Psoas muscle (tissue), 8 donors: ENCODE measurements around the gene LACC1. TPM values are rescaled to one million over a fixed set of nuclear protein-coding genes. Genes with fewer than 3 reads are reported as not detected.

Experiments
- ATAC-seq, 4 donors: fragments of 200-7000 bp; cut with Tn5 transposase; one replicate each; pipeline ENCODE4 v1.9.1; 2020; ENCODE audit warnings: moderate library complexity in 3 of 4, mild to moderate bottlenecking in 2 of 4
- DNase-seq, 2 donors: peaks; one replicate each; pipeline ENCODE4 v3.0.0-alpha.2; 2020
- H3K27ac ChIP-seq: fragments of 200-600 bp; one replicate; pipeline ENCODE4 v1.8.0; 2022
- H3K27me3 ChIP-seq, 3 donors: fragments of 200-600 bp in 1 of 3; one replicate each; pipeline versions ENCODE4 v1.6.1 to v1.8.0; 2013 to 2022; ENCODE audit warnings: low read length in 2 of 3, mild to moderate bottlenecking in 2 of 3, moderate library complexity in 1 of 3; ENCODE audit not compliant: insufficient read depth in 3 of 3
- H3K36me3 ChIP-seq, 2 donors: fragments of 200-600 bp in 1 of 2; one replicate each; pipeline versions ENCODE4 v1.6.1 to v1.8.0; 2013 to 2022; ENCODE audit warnings: low read depth in 1 of 2, mild to moderate bottlenecking in 1 of 2, moderate library complexity in 1 of 2; ENCODE audit not compliant: insufficient read depth in 1 of 2
- H3K4me1 ChIP-seq: fragments of 200-600 bp; one replicate; pipeline ENCODE4 v1.8.0; 2022
- H3K4me3 ChIP-seq: fragments of 200-600 bp; one replicate; pipeline ENCODE4 v1.8.0; 2022; ENCODE audit warnings: mild to moderate bottlenecking
- H3K9me3 ChIP-seq: fragments of 200-600 bp; one replicate; pipeline ENCODE4 v1.8.0; 2022
- WGBS, 3 donors: extraction: QIAGEN DNeasy Blood & Tissue Kit; methylation state at CpG; one replicate each; pipeline versions ENCODE4 v1.1.6 to v1.1.7; 2013; 5-methylcytosine and 5-hydroxymethylcytosine counted together
- intact Hi-C, 2 donors: fragments of 100-400 bp; cut with DNase I; formaldehyde crosslinking; loops; one replicate each; pipeline versions ENCODE4 v1.11.0 to v1.14.2; 2022
- polyA plus RNA-seq, 3 donors: library from polyadenylated mRNA; stranded (reverse); fragments of 200-250 nt; gene quantifications; one replicate each; pipeline ENCODE4 v1.2.3, GENCODE V29; 2013
- total RNA-seq, 4 donors: library from RNA; stranded (reverse); fragmentation: NEBNext Ultra II Directional in 2 of 4; extraction: Animal tissue kit (Norgen Biotek cat#: 25700) in 2 of 4; gene quantifications; one replicate each; pipeline versions ENCODE4 v1.2.1 to v1.2.4, GENCODE V29; 2021 to 2023
- TF ChIP-seq, protein P1 (sequence below): fragments of 200-600 bp; IDR thresholded peaks from one replicate; pipeline ENCODE4 v1.8.0; 2022; ENCODE audit warnings: antibody characterized with exemption
- donor health status: healthy with polysubstance abuse.
- donor health status: DM: no; HTN: no; CAD: no; lungs with moderate emphysema.
- donor health status: Bipolar disorder and iron deficiency.
- donor health status: healthy.
- donor health status: DM: yes; HTN: yes; CAD: no.
- donor health status: DM: no; HTN: no; CAD: no.
- donor health status: DM: no; HTN: no; CAD: no.
- donor health status: DM: yes; HTN: yes; CAD: no.

The LACC1 gene
- total and polyA plus RNA-seq, 7 donors = 0.35 to 3.2 (median 1.9) TPM

DNA sequence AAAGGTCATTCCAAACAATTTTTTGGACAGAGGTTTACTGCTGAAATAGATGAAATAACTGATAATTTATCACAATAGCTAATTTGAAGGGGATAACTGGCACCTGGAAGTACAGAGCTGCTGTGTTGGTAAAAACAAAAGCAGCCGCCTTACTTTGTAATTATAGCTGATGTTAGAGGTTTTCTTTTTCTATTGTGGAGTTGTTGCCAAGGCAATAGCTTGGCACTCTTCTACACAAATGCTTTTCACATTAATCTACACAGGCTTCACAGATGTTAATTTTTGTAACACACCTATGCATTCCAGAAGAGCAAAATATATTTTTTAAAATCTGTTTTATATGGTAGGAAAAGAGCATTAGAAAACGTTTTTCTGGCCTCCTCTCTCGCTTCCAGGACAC, 56.9 kb downstream of the LACC1 start:
- ATAC-seq = no peak
- 44 to 57% (median 48%) methylated on average over 3 of the region's 3 CpGs for WGBS, 3 donors
- no peaks in the 10 kb centered on the region for H3K9me3 ChIP-seq
- H3K27me3 ChIP-seq = no peaks in the 10 kb centered on the region
- H3K4me3 ChIP-seq = no peak overlapping the region
- DNase-seq = no peak
- H3K36me3 ChIP-seq = no peaks in the 10 kb centered on the region
- intact Hi-C loops = no loop called here
- H3K4me1 ChIP-seq = peaks cover 6% of the 10 kb centered on the region
- no peak overlapping the region for H3K27ac ChIP-seq
- TF ChIP-seq, protein P1, sequence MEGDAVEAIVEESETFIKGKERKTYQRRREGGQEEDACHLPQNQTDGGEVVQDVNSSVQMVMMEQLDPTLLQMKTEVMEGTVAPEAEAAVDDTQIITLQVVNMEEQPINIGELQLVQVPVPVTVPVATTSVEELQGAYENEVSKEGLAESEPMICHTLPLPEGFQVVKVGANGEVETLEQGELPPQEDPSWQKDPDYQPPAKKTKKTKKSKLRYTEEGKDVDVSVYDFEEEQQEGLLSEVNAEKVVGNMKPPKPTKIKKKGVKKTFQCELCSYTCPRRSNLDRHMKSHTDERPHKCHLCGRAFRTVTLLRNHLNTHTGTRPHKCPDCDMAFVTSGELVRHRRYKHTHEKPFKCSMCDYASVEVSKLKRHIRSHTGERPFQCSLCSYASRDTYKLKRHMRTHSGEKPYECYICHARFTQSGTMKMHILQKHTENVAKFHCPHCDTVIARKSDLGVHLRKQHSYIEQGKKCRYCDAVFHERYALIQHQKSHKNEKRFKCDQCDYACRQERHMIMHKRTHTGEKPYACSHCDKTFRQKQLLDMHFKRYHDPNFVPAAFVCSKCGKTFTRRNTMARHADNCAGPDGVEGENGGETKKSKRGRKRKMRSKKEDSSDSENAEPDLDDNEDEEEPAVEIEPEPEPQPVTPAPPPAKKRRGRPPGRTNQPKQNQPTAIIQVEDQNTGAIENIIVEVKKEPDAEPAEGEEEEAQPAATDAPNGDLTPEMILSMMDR = no peak

DNA sequence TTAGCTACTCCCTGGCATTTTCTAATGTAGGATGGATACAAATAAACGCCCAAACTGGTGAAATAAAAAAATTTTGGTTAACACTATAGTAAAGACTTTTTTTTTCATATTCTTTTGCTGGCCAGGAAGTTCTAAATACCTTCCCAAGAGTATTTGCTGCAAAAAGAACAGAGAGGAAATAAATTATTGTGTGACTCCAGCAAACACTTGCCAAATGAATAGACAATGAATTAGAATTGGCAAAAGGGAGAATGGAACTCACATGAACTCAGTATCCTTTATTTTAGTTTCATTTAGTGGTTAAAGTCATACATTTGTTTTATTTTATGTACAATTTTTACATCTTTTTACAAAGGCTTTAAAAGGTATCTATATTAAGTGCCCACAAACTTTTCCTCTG, 58.1 kb downstream of the LACC1 start:
- peaks cover 0 to under 1% (median 0%) of the 10 kb centered on the region in 3 donors for H3K27me3 ChIP-seq
- H3K4me1 ChIP-seq = peaks cover 6% of the 10 kb centered on the region
- TF ChIP-seq, protein P1 = no peak
- H3K36me3 ChIP-seq = no peaks in the 10 kb centered on the region
- no peak overlapping the region for H3K4me3 ChIP-seq
- DNase-seq = no peak
- 40 to 70% (median 69%) methylated on average over 1 of the region's 1 CpG for WGBS, 3 donors
- intact Hi-C loops = no loop called here
- ATAC-seq = no peak
- no peaks in the 10 kb centered on the region for H3K9me3 ChIP-seq
- H3K27ac ChIP-seq = no peak overlapping the region

- no peak for ATAC-seq
- no peak overlapping the region for H3K27ac ChIP-seq
- 66 to 72% (median 67%) methylated on average over 1 of the region's 1 CpG for WGBS, 3 donors
- peaks cover 0 to 3% (median 0%) of the 10 kb centered on the region in 3 donors for H3K27me3 ChIP-seq
- no peak overlapping the region for H3K4me3 ChIP-seq
- intact Hi-C loops = no loop called here
- no peaks in the 10 kb centered on the region for H3K36me3 ChIP-seq
- TF ChIP-seq, protein P1 = no peak
- no peak for DNase-seq
- H3K4me1 ChIP-seq = peaks cover 6% of the 10 kb centered on the region
- no peaks in the 10 kb centered on the region for H3K9me3 ChIP-seq
Observed at GRCh38 chr13:43938449-43938848, 58.7 kb downstream of the LACC1 start.

GRCh38 chr13:43939086-43939485, 59.4 kb downstream of the LACC1 start:
- intact Hi-C loops = no loop called here
- 100% methylated on average over 1 of the region's 1 CpG for WGBS, 3 donors

More at GRCh38 chr13:43939086-43939485, 59.4 kb downstream of the LACC1 start:
- TF ChIP-seq, protein P1 = no peak
- Histone ChIP-seq H3K4me1 (peaks cover 6% of the 10 kb centered on the region), H3K9me3 (no peaks in the 10 kb centered on the region), H3K4me3 (no peak overlapping the region), H3K27me3 (peaks cover 0 to 3% (median 0%) of the 10 kb centered on the region in 3 donors), H3K27ac (no peak overlapping the region), H3K36me3 (no peaks in the 10 kb centered on the region)
- no peak for ATAC-seq
- DNase-seq = no peak
